ENCODE results near the gene CD58.

CD58 gene

GRCh38 chr1:116477429-116477828 is 93.4 kb downstream of the CD58 start:
- H3K36me3 Mint-ChIP-seq: peaks cover 6% of the 10 kb centered on the region
- H3K27me3 Mint-ChIP-seq: no peaks in the 10 kb centered on the region
- no peak overlapping the region for H3K4me3 Mint-ChIP-seq
- no peaks in the 10 kb centered on the region for H3K4me1 Mint-ChIP-seq
- no peak for ATAC-seq
- no peak overlapping the region for H3K27ac Mint-ChIP-seq
- H3K9me3 Mint-ChIP-seq: no peaks in the 10 kb centered on the region

GRCh38 chr1:116476321-116476720 is 94.5 kb downstream of the CD58 start:
- Mint-ChIP-seq H3K9me3 (no peaks in the 10 kb centered on the region), H3K27ac (no peak overlapping the region), H3K27me3 (no peaks in the 10 kb centered on the region), H3K36me3 (peaks cover 6% of the 10 kb centered on the region), H3K4me1 (no peaks in the 10 kb centered on the region), H3K4me3 (no peak overlapping the region)
- no peak for ATAC-seq

- no peaks in the 10 kb centered on the region for H3K9me3 Mint-ChIP-seq
Measured at GRCh38 chr1:116475850-116476218, 95.0 kb downstream of the CD58 start.

GRCh38 chr1:116474921-116475849 is 95.6 kb downstream of the CD58 start:
- H3K36me3 Mint-ChIP-seq: peaks cover 6% of the 10 kb centered on the region
- no peak for ATAC-seq
- no peaks in the 10 kb centered on the region for H3K9me3 Mint-ChIP-seq
- no peak overlapping the region for H3K27ac Mint-ChIP-seq
- H3K27me3 Mint-ChIP-seq: no peaks in the 10 kb centered on the region
- H3K4me1 Mint-ChIP-seq: no peaks in the 10 kb centered on the region
- no peak overlapping the region for H3K4me3 Mint-ChIP-seq

More at GRCh38 chr1:116475850-116476218, 95.0 kb downstream of the CD58 start:
- Mint-ChIP-seq H3K27me3 (no peaks in the 10 kb centered on the region), H3K36me3 (peaks cover 6% of the 10 kb centered on the region), H3K4me3 (no peak overlapping the region), H3K27ac (no peak overlapping the region), H3K4me1 (no peaks in the 10 kb centered on the region)
- ATAC-seq: no peak

GRCh38 chr1:116472431-116472961 is 98.3 kb downstream of the CD58 start:
- no peaks in the 10 kb centered on the region for H3K4me1 Mint-ChIP-seq
- H3K4me3 Mint-ChIP-seq: no peak overlapping the region
- no peaks in the 10 kb centered on the region for H3K36me3 Mint-ChIP-seq
- H3K27me3 Mint-ChIP-seq: no peaks in the 10 kb centered on the region
- no peaks in the 10 kb centered on the region for H3K9me3 Mint-ChIP-seq
- no peak for ATAC-seq
- no peak overlapping the region for H3K27ac Mint-ChIP-seq

DNA sequence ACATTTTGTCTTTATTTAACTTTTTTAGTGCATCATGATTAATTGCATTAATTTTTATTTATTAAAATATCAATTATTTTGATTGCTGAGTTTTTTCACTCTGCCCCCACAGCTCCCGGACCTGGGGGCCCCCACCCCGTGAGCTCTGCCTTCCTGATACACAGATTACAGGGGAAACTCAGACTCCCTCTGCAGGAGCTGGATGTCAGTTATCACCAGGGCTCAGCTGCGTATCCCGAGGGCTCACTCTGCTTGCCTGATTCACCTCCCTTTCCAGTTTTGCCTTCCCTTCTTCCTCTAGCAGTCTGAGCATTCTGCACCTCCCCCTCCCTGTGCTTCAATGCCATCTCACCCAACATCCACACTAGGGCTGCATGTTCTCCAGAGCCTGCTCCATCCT is 99.6 kb downstream of the CD58 start:
- Mint-ChIP-seq H3K9me3 (peaks cover 3% of the 10 kb centered on the region), H3K36me3 (peaks cover 7% of the 10 kb centered on the region), H3K27ac (no peak overlapping the region), H3K4me1 (no peaks in the 10 kb centered on the region), H3K4me3 (no peak overlapping the region), H3K27me3 (no peaks in the 10 kb centered on the region)
- ATAC-seq: no peak

DNA sequence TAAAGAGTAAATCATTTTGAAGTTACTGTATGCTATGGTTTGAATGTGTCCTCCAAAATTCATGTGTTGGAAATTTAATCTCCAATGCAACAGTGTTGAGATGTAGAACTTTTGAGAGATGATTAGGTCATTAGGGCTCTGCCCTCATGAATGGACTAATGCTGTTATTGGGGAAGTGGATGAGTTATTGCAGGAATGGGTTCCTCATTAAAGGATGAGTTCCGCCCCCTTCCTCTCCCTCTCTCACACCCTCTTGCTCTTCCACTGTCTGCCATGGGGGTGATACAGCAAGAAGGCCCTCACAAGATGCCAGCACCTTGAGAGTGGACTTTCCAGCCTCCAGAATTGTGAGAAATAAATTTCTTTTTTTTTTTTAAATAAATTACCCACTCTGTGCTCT is 100.2 kb downstream of the CD58 start:
- Mint-ChIP-seq H3K9me3 (peaks cover 3% of the 10 kb centered on the region), H3K36me3 (peaks cover 10% of the 10 kb centered on the region), H3K27me3 (peaks cover 5% of the 10 kb centered on the region), H3K27ac (no peak overlapping the region), H3K4me3 (no peak overlapping the region), H3K4me1 (no peaks in the 10 kb centered on the region)
- ATAC-seq: no peak

DNA sequence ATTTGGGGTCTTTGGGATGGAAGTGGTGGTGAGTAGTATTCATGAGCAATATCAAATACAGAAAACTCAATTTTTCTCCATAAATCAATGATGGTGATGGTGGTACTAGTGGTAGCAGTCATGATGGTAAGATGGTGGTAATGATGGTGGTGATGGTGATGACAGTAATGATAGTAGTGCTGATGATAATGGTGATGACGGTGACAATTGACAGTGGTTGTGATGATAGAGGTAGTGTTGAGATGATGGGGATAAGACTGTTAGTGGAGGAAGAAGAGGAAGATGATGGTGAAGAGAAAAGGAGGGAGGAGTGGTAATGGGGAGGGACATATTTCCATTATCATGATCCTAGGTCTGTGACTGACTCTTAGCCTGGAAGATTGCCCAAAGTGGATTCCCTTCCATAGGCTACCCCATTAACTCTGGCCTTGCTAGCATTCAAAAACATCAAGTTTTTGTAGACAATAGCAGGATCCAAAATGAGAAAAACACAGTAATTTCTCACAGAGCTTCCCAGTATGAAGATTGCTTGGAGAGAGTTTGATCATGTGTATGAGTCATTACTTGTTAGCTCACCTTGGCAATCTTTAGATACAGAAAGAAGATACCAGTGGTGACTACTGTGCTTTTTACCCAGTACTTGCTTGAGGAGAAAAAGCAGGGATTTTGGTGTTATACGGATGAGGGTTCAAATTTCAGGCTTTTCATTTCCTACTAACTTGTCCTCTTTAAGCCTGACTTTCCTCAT is 103.8 kb downstream of the CD58 start:
- Mint-ChIP-seq H3K4me1 (no peaks in the 10 kb centered on the region), H3K27me3 (peaks cover 8% of the 10 kb centered on the region), H3K27ac (no peak overlapping the region), H3K9me3 (peaks cover 3% of the 10 kb centered on the region), H3K36me3 (peaks cover 18% of the 10 kb centered on the region), H3K4me3 (no peak overlapping the region)
- no peak for ATAC-seq

- H3K9me3 Mint-ChIP-seq: peaks cover 3% of the 10 kb centered on the region
- no peaks in the 10 kb centered on the region for H3K4me1 Mint-ChIP-seq
- H3K36me3 Mint-ChIP-seq: peaks cover 18% of the 10 kb centered on the region
- no peak overlapping the region for H3K27ac Mint-ChIP-seq
- H3K4me3 Mint-ChIP-seq: no peak overlapping the region
- peaks cover 8% of the 10 kb centered on the region for H3K27me3 Mint-ChIP-seq
- no peak for ATAC-seq
Measured at GRCh38 chr1:116465845-116466685, 104.8 kb downstream of the CD58 start.

DNA sequence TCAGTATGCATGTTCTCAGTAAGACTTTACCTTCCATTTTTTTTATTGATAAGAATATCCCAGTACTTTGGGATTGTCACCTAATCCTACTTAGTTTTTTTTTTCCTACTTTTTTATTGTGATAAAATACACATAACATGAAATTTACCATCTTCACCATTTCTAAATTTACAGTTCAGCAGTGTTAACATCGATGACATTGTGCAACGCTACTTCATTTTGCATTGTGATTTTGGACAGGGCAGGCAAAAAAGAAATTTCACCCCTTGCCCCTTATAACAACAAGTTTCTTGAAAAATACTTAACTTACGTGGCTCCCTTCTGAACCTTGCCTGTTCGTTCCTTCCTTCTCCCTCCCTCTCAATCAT is 105.4 kb downstream of the CD58 start:
- Mint-ChIP-seq H3K4me1 (no peaks in the 10 kb centered on the region), H3K27me3 (peaks cover 8% of the 10 kb centered on the region), H3K36me3 (peaks cover 18% of the 10 kb centered on the region), H3K9me3 (peaks cover 3% of the 10 kb centered on the region), H3K4me3 (no peak overlapping the region), H3K27ac (no peak overlapping the region)
- no peak for ATAC-seq

All from stimulated activated memory B cell treated with anti-CD40 and anti-IgM and Interleukin-4, amounts not matched to agents 10 μg/mL and 1 μg/mL and 100 μg/mL, for 72 hours (primary cell).